A549 (cell line): ENCODE results near the gene HNF1A. TPM values are rescaled to one million over a fixed set of nuclear protein-coding genes. Genes with fewer than 3 reads are reported as not detected.

Experiments
- ATAC-seq, 2 experiments: fragments of 200-7000 bp in 1 of 2; fragments of >200 bp in 1 of 2; cut with Nextera tagmentation in 1 of 2; cut with Tn5 transposase in 1 of 2; 3 replicates each; pipeline versions ENCODE4 v1.8.0 to v1.9.1; 2018 to 2020; ENCODE audit warnings: mild to moderate bottlenecking in 1 of 2, moderate library complexity in 1 of 2
- CTCF ChIA-PET: fragments of 300-600 bp; sonication (Branson Sonifier 250); formaldehyde crosslinking; extraction: SDS; loops from one replicate; lab custom pipeline; 2021; ENCODE audit warnings: antibody characterized with exemption, inconsistent platforms; lab: Yijun Ruan, JAX
- POLR2A ChIA-PET: fragments of 350-600 bp; formaldehyde crosslinking; extraction: SDS; loops from one replicate; lab custom pipeline; 2021; ENCODE audit warnings: antibody characterized with exemption, inconsistent platforms; lab: Yijun Ruan, JAX
- DNase-seq, 2 experiments: peaks; one replicate each; pipeline versions ENCODE4 v3.0.0 to v3.0.0-alpha.2; 2011 to 2016; ENCODE audit warnings: low read depth in 1 of 2, low spot score in 1 of 2
- FAIRE-seq: peaks from 2 replicates; lab custom pipeline; 2011; peaks lifted over from hg19 to GRCh38; lab: Jason Lieb, UNC
- H3K27ac ChIP-seq, 2 experiments: fragments of >200 bp; sonication (Bioruptor Twin); formaldehyde crosslinking; 3 replicates each; pipeline ENCODE4 v1.5.1; 2016 to 2017
- H3K4me1 ChIP-seq: fragments of >200 bp; sonication (Bioruptor Twin); formaldehyde crosslinking; 3 replicates; pipeline ENCODE4 v1.6.1; 2016
- H3K4me2 ChIP-seq: fragments of >200 bp; sonication (Bioruptor Twin); formaldehyde crosslinking; 3 replicates; pipeline ENCODE4 v1.6.1; 2016
- H3K4me3 ChIP-seq: fragments of >200 bp; sonication (Bioruptor Twin); formaldehyde crosslinking; 3 replicates; pipeline ENCODE4 v1.5.1; 2016
- H3K9me3 ChIP-seq: fragments of >200 bp; sonication (Bioruptor Twin); formaldehyde crosslinking; 3 replicates; pipeline ENCODE4 v1.6.1; 2016
- BCL3 ChIP-seq: fragments of >200 bp; sonication (Bioruptor Twin); formaldehyde crosslinking; IDR thresholded peaks from 3 replicates; pipeline ENCODE4 v1.6.1; 2016
- CBX2 ChIP-seq: fragments of 200-600 bp; sonication (generic); IDR thresholded peaks from 2 replicates; pipeline ENCODE4 v1.6.1; 2016; ENCODE audit warnings: low read depth, mild to moderate bottlenecking, borderline replicate concordance
- CBX8 ChIP-seq: fragments of 200-600 bp; sonication (generic); IDR thresholded peaks from 2 replicates; pipeline ENCODE4 v1.6.1; 2016
- EHMT2 ChIP-seq: fragments of 200-600 bp; sonication (generic); IDR thresholded peaks from 2 replicates; pipeline ENCODE4 v1.6.1; 2016; ENCODE audit warnings: antibody characterized with exemption, low read depth, mild to moderate bottlenecking, moderate library complexity
- ESRRA ChIP-seq: fragments of 150-350 bp; IDR thresholded peaks from 2 replicates; pipeline ENCODE4 v1.6.1; 2014; ENCODE audit warnings: mild to moderate bottlenecking, low read length, borderline replicate concordance
- FOSB ChIP-seq: fragments of 250-450 bp; sonication (Bioruptor Pico); IDR thresholded peaks from 2 replicates; pipeline ENCODE4 v1.5.0; 2020; ENCODE audit warnings: mild to moderate bottlenecking, moderate library complexity
- FOXS1 ChIP-seq: fragments of 250-450 bp; sonication (Bioruptor Pico); IDR thresholded peaks from 2 replicates; pipeline ENCODE4 v1.5.0; 2020; ENCODE audit warnings: mild to moderate bottlenecking, moderate library complexity
- GATA3 ChIP-seq: IDR thresholded peaks from 2 replicates; pipeline ENCODE4 v1.6.1; 2012; ENCODE audit warnings: borderline replicate concordance
- JUN ChIP-seq, 2 experiments: fragments of >200 bp; sonication (Bioruptor Twin); formaldehyde crosslinking; IDR thresholded peaks; 2 replicates in 1 of 2; 3 replicates in 1 of 2; pipeline ENCODE4 v1.6.1; 2016 to 2017
- KDM1A ChIP-seq: fragments of 200-600 bp; sonication (generic); IDR thresholded peaks from 2 replicates; pipeline ENCODE4 v1.6.1; 2016; ENCODE audit warnings: low read depth, mild to moderate bottlenecking
- KDM5A ChIP-seq: fragments of 200-600 bp; sonication (generic); IDR thresholded peaks from 2 replicates; pipeline ENCODE4 v1.6.1; 2016; ENCODE audit warnings: antibody characterized with exemption, mild to moderate bottlenecking
- MYC ChIP-seq: IDR thresholded peaks from 2 replicates; pipeline ENCODE4 v1.6.1; 2012; ENCODE audit warnings: mild to moderate bottlenecking, inconsistent platforms, low read length, improper control_type of control experiment, borderline replicate concordance
- NPAS2 ChIP-seq: fragments of 250-450 bp; sonication (Bioruptor Pico); IDR thresholded peaks from 2 replicates; pipeline ENCODE4 v1.8.0; 2022; ENCODE audit warnings: mild to moderate bottlenecking, moderate library complexity, borderline replicate concordance
- NR3C1 ChIP-seq: fragments of >200 bp; sonication (Bioruptor Twin); formaldehyde crosslinking; IDR thresholded peaks from 3 replicates; pipeline ENCODE4 v1.6.1; 2017
- PBX3 ChIP-seq: IDR thresholded peaks from 2 replicates; pipeline ENCODE4 v1.6.1; 2012
- PHF8 ChIP-seq: fragments of 200-600 bp; sonication (generic); IDR thresholded peaks from 2 replicates; pipeline ENCODE4 v1.6.1; 2016; ENCODE audit warnings: low read depth, mild to moderate bottlenecking, antibody characterized with exemption, moderate library complexity, borderline replicate concordance
- POLR2A ChIP-seq: IDR thresholded peaks from 2 replicates; pipeline ENCODE4 v1.6.1; 2012; ENCODE audit warnings: mild to moderate bottlenecking, low read length
- RCOR1 ChIP-seq: fragments of 150-350 bp; IDR thresholded peaks from 2 replicates; pipeline ENCODE4 v1.6.1; 2014; ENCODE audit warnings: antibody characterized with exemption, low read length, low read depth
- RFX5 ChIP-seq: fragments of 450-650 bp; IDR thresholded peaks from 2 replicates; pipeline ENCODE4 v1.7.1; 2014; ENCODE audit warnings: antibody characterized with exemption, mild to moderate bottlenecking, moderate library complexity
- RNF2 ChIP-seq: fragments of 200-600 bp; sonication (generic); IDR thresholded peaks from 2 replicates; pipeline ENCODE4 v1.6.1; 2016; ENCODE audit warnings: low read depth, mild to moderate bottlenecking, antibody characterized with exemption, moderate library complexity, borderline replicate concordance
- SREBF2 ChIP-seq: fragments of 450-650 bp; IDR thresholded peaks from 2 replicates; pipeline ENCODE4 v1.6.1; 2014; ENCODE audit warnings: mild to moderate bottlenecking, moderate library complexity
- TFCP2L1 ChIP-seq: fragments of 250-450 bp; sonication (Bioruptor Pico); IDR thresholded peaks from 2 replicates; pipeline ENCODE4 v1.5.0; 2021; ENCODE audit warnings: mild to moderate bottlenecking
- ZC3H11A ChIP-seq: fragments of 450-650 bp; IDR thresholded peaks from 2 replicates; pipeline ENCODE4 v1.6.1; 2014; ENCODE audit warnings: antibody characterized with exemption, mild to moderate bottlenecking
- ZNF302 ChIP-seq: fragments of 250-450 bp; sonication (Bioruptor Pico); IDR thresholded peaks from 2 replicates; pipeline ENCODE4 v1.9.0; 2021; ENCODE audit warnings: inconsistent platforms, mild to moderate bottlenecking, moderate library complexity
- WGBS: methylation state at CpG from one replicate; pipeline ENCODE4 v1.1.6; 2017; ENCODE audit errors: missing lambda C conversion rate; 5-methylcytosine and 5-hydroxymethylcytosine counted together
- polyA minus RNA-seq: library from RNA; depleted of rRNA, polyadenylated mRNA; stranded (reverse); fragments of >200 nt; gene quantifications from 2 replicates; pipeline ENCODE4 v1.2.3, GENCODE V29; 2011; rRNA and poly(A)+ RNA removed
- polyA plus RNA-seq, 4 experiments: library from polyadenylated mRNA; depleted of rRNA in 3 of 4; stranded (reverse); fragments of >200 nt; fragmentation: RNase III in 1 of 4; extraction: RNeasy Plus Mini Kit Qiagen cat#74134 plus additional on column Dnase treatment in 1 of 4; gene quantifications; 2 replicates in 3 of 4; 3 replicates in 1 of 4; pipeline ENCODE4 v1.2.3, GENCODE V29; 2011 to 2017
- TF ChIP-seq, protein P1 (sequence below): fragments of 450-650 bp; IDR thresholded peaks from 2 replicates; pipeline ENCODE4 v1.6.1; 2014; ENCODE audit warnings: antibody characterized with exemption
- TF ChIP-seq, protein P2 (sequence below): fragments of 200-600 bp; sonication (generic); IDR thresholded peaks from 2 replicates; pipeline ENCODE4 v1.6.1; 2016; ENCODE audit warnings: antibody characterized with exemption, mild to moderate bottlenecking, moderate library complexity
- TF ChIP-seq, protein P3 (sequence below): fragments of 150-350 bp; IDR thresholded peaks from 2 replicates; pipeline ENCODE4 v1.6.1; 2014; ENCODE audit warnings: low read depth, mild to moderate bottlenecking, low read length

HNF1A gene, protein sequence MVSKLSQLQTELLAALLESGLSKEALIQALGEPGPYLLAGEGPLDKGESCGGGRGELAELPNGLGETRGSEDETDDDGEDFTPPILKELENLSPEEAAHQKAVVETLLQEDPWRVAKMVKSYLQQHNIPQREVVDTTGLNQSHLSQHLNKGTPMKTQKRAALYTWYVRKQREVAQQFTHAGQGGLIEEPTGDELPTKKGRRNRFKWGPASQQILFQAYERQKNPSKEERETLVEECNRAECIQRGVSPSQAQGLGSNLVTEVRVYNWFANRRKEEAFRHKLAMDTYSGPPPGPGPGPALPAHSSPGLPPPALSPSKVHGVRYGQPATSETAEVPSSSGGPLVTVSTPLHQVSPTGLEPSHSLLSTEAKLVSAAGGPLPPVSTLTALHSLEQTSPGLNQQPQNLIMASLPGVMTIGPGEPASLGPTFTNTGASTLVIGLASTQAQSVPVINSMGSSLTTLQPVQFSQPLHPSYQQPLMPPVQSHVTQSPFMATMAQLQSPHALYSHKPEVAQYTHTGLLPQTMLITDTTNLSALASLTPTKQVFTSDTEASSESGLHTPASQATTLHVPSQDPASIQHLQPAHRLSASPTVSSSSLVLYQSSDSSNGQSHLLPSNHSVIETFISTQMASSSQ
- polyA plus RNA-seq (2011; rRNA removed) = 2.6 and 4.0 TPM in 2 replicates
- polyA plus RNA-seq (2012; cell fraction: cytosol; rRNA removed) = 4.3 and 6.9 TPM in 2 replicates
- 12.5 and 15.9 TPM in 2 replicates for polyA plus RNA-seq (2012; cell fraction: nucleus; rRNA removed)
- polyA plus RNA-seq (2017; fragmentation: RNase III; extraction: RNeasy Plus Mini Kit Qiagen cat#74134 plus additional on column Dnase treatment) = 5.7 to 7.3 TPM (median 6.8 TPM) in 3 replicates
- 5.2 TPM in 2 replicates for polyA minus RNA-seq

DNA sequence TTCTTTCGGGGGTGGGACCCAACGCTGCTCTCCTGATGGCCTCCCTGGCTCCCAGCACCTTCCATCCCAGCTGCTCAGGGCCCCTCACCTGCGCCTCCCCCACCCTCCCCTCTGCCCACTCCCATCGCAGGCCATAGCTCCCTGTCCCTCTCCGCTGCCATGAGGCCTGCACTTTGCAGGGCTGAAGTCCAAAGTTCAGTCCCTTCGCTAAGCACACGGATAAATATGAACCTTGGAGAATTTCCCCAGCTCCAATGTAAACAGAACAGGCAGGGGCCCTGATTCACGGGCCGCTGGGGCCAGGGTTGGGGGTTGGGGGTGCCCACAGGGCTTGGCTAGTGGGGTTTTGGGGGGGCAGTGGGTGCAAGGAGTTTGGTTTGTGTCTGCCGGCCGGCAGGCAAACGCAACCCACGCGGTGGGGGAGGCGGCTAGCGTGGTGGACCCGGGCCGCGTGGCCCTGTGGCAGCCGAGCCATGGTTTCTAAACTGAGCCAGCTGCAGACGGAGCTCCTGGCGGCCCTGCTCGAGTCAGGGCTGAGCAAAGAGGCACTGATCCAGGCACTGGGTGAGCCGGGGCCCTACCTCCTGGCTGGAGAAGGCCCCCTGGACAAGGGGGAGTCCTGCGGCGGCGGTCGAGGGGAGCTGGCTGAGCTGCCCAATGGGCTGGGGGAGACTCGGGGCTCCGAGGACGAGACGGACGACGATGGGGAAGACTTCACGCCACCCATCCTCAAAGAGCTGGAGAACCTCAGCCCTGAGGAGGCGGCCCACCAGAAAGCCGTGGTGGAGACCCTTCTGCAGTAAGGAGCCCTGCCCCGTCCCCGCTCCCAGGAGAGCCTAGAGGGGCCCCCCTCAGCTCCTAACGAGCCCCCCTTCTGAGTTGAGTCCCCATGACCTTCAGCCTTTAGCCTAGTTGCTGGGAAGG is at the start of gene HNF1A:
TSS of gene HNF1A (plus strand) at position 248 of the 924 bp plus-strand sequence. CDS start at position 474, 226 bp downstream.
- CTCF ChIA-PET = interaction anchor here (0.8 to 10.1 kb wide), 13 partner anchors 9 to 611 kb away, joined by 3 to 69 read pairs (median 5); no protein-coding TSS in a partner anchor
- Histone ChIP-seq H3K9me3 (no peaks in the 10 kb centered on the region), H3K4me2 (peak within 1 kb of the TSS; percentile 97), H3K4me3 (peak within 1 kb of the TSS; percentile 57), H3K4me1 (peaks cover 62% of the 10 kb centered on the region), H3K27ac (peak within 1 kb of the TSS; percentile 96 to 98)
- POLR2A ChIA-PET = interaction anchor here (0.8 kb wide), 1 partner anchor 376 kb away, joined by 3 read pairs; no protein-coding TSS in a partner anchor
- peak in 1 of 2 experiments; percentile 67 for DNase-seq
- no peak for FAIRE-seq
- WGBS = 4% methylated on average over 22 of the region's 40 CpGs
- peak; percentile 25 to 57; a peak in 5 of 6 replicates for ATAC-seq
- TF ChIP-seq JUN (IDR thresholded peaks at IDR 0.05) (peak; percentile 54 to 71; a peak in 4 of 5 replicates), KDM5A (no peak), GATA3 (no peak), SREBF2 (no peak), KDM1A (no peak), RFX5 (no peak), BCL3 (no peak), RCOR1 (no peak), PHF8 (no peak; the same call in 1 of the 2 replicates), ZC3H11A (no peak), ZNF302 (no peak), CBX8 (no peak), PBX3 (no peak), NR3C1 (no peak), NPAS2 (CRISPR knock-in tag) (no peak), FOSB (no peak), CBX2 (no peak), TFCP2L1 (CRISPR knock-in tag) (no peak), POLR2A (peak; percentile 18; the same call in 1 of the 2 replicates), RNF2 (no peak), EHMT2 (no peak), FOXS1 (CRISPR knock-in tag) (no peak), MYC (no peak), ESRRA (no peak)
- TF ChIP-seq, protein P1, sequence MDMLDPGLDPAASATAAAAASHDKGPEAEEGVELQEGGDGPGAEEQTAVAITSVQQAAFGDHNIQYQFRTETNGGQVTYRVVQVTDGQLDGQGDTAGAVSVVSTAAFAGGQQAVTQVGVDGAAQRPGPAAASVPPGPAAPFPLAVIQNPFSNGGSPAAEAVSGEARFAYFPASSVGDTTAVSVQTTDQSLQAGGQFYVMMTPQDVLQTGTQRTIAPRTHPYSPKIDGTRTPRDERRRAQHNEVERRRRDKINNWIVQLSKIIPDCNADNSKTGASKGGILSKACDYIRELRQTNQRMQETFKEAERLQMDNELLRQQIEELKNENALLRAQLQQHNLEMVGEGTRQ = no peak
- TF ChIP-seq, protein P2, sequence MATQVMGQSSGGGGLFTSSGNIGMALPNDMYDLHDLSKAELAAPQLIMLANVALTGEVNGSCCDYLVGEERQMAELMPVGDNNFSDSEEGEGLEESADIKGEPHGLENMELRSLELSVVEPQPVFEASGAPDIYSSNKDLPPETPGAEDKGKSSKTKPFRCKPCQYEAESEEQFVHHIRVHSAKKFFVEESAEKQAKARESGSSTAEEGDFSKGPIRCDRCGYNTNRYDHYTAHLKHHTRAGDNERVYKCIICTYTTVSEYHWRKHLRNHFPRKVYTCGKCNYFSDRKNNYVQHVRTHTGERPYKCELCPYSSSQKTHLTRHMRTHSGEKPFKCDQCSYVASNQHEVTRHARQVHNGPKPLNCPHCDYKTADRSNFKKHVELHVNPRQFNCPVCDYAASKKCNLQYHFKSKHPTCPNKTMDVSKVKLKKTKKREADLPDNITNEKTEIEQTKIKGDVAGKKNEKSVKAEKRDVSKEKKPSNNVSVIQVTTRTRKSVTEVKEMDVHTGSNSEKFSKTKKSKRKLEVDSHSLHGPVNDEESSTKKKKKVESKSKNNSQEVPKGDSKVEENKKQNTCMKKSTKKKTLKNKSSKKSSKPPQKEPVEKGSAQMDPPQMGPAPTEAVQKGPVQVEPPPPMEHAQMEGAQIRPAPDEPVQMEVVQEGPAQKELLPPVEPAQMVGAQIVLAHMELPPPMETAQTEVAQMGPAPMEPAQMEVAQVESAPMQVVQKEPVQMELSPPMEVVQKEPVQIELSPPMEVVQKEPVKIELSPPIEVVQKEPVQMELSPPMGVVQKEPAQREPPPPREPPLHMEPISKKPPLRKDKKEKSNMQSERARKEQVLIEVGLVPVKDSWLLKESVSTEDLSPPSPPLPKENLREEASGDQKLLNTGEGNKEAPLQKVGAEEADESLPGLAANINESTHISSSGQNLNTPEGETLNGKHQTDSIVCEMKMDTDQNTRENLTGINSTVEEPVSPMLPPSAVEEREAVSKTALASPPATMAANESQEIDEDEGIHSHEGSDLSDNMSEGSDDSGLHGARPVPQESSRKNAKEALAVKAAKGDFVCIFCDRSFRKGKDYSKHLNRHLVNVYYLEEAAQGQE = no peak
- TF ChIP-seq, protein P3, sequence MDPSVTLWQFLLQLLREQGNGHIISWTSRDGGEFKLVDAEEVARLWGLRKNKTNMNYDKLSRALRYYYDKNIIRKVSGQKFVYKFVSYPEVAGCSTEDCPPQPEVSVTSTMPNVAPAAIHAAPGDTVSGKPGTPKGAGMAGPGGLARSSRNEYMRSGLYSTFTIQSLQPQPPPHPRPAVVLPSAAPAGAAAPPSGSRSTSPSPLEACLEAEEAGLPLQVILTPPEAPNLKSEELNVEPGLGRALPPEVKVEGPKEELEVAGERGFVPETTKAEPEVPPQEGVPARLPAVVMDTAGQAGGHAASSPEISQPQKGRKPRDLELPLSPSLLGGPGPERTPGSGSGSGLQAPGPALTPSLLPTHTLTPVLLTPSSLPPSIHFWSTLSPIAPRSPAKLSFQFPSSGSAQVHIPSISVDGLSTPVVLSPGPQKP = no peak
